Measurements from ENCODE around the gene SLC29A1. TPM values are rescaled to one million over a fixed set of nuclear protein-coding genes. Genes with fewer than 3 reads are reported as not detected.
A peak's percentile ranks its signal among the peaks of the same experiment; 100 is the strongest.

SLC29A1 gene
- total and polyA plus RNA-seq, 9 of the 15 experiments (the other 6 are each of a cell fraction or from before 2014, with no cell fraction given), result 18.9 to 170 (median 57.7) TPM

GRCh38 chr6:44223319-44224028 is at the start of gene SLC29A1 (continued):
- TF ChIP-seq LARP7 (IDR thresholded peaks at IDR 0.05) (no peak), ZNF644 (tag; IDR thresholded peaks at IDR 0.05; ENCODE audit: low read depth) (no peak), SMARCA5 (IDR thresholded peaks at IDR 0.05) (no peak), MAFG (tag; conservative IDR thresholded peaks at IDR 0.05) (no peak), ZBTB12 (CRISPR knock-in tag; IDR thresholded peaks at IDR 0.05) (no peak), MXD1 (CRISPR knock-in tag; IDR thresholded peaks at IDR 0.05; ENCODE audit: borderline replicate concordance, poor library complexity, severe bottlenecking) (peak; percentile 75), MTA1 (IDR thresholded peaks at IDR 0.05; ENCODE audit: borderline replicate concordance) (no peak), NFXL1 (CRISPR knock-in tag; IDR thresholded peaks at IDR 0.05) (no peak), ZNF124 (CRISPR knock-in tag; IDR thresholded peaks at IDR 0.05) (no peak), ZNF79 (CRISPR knock-in tag; IDR thresholded peaks at IDR 0.05; ENCODE audit: low read depth) (no peak), HMG20A (CRISPR knock-in tag; conservative IDR thresholded peaks at IDR 0.05) (no peak), SP2 (IDR thresholded peaks at IDR 0.05; ENCODE audit: extremely low read depth, low read depth, low read length, poor library complexity, severe bottlenecking) (no peak), IRF2 (CRISPR knock-in tag; IDR thresholded peaks at IDR 0.05) (0 out of 2 replicates have a peak, but pooled peaks have one; percentile 8), FOXA3 (CRISPR knock-in tag; conservative IDR thresholded peaks at IDR 0.05 in 1 of 2, IDR thresholded peaks at IDR 0.05 in 1 of 2) (peak in 1 of 2 experiments; percentile 74; a peak in 1 of 4 replicates), STAT5B (CRISPR knock-in tag; IDR thresholded peaks at IDR 0.05) (no peak), PHF8 (IDR thresholded peaks at IDR 0.05; ENCODE audit: borderline replicate concordance, low read length) (peak; percentile 61; the same call in 1 of the 2 replicates), XRCC5 (IDR thresholded peaks at IDR 0.05; ENCODE audit: low read depth, low read length) (no peak), ELF4 (CRISPR knock-in tag; IDR thresholded peaks at IDR 0.05) (no peak), MNT (conservative IDR thresholded peaks at IDR 0.05) (peak; percentile 86 to 92), MTF1 (CRISPR knock-in tag; IDR thresholded peaks at IDR 0.05; ENCODE audit: borderline replicate concordance) (no peak), KAT7 (CRISPR knock-in tag; IDR thresholded peaks at IDR 0.05; ENCODE audit: borderline replicate concordance) (no peak), PCBP1 (IDR thresholded peaks at IDR 0.05; ENCODE audit: low read depth, low read length, poor library complexity, severe bottlenecking) (no peak), MBD1 (CRISPR knock-in tag; IDR thresholded peaks at IDR 0.05) (no peak), ZNF75A (CRISPR knock-in tag; IDR thresholded peaks at IDR 0.05) (no peak)
